ENCODE measurements around the gene UCN. TPM values are rescaled to one million over a fixed set of nuclear protein-coding genes. Genes with fewer than 3 reads are reported as not detected.

The UCN gene
- total and polyA plus RNA-seq, 4 donors = 0.25 to 0.83 (median 0.42) TPM; not detected in 1

GRCh38 chr2:27307287-27307544 is 1.0 kb downstream of the UCN start:
- 16% methylated on average over 14 of the region's 14 CpGs for WGBS
- Histone ChIP-seq H3K4me1 (ENCODE audit: control insufficient read depth in 4 of 4, insufficient read depth in 4 of 4, low read length in 3 of 4) (peaks cover 3 to 30% (median 11%) of the 10 kb centered on the region in 4 donors), H3K9me3 (ENCODE audit: control insufficient read depth in 4 of 4, low read length in 3 of 4) (no peaks in the 10 kb centered on the region), H3K27me3 (ENCODE audit: control insufficient read depth in 4 of 4, insufficient read depth in 4 of 4, low read length in 3 of 4) (peaks cover 0 to 5% (median 1%) of the 10 kb centered on the region in 4 donors), H3K9ac (ENCODE audit: low read depth in 1 of 2, low read length in 2 of 2) (no peak overlapping the region), H3K4me3 (ENCODE audit: low read depth in 1 of 3, low read length in 3 of 3) (no peak overlapping the region), H3K27ac (ENCODE audit: low read depth in 1 of 2, low read length in 2 of 2) (no peak overlapping the region), H3K36me3 (ENCODE audit: control insufficient read depth in 4 of 4, insufficient read depth in 3 of 4, low read depth in 1 of 4, low read length in 3 of 4) (peaks cover 0 to 12% (median under 1%) of the 10 kb centered on the region in 4 donors)
- TF ChIP-seq MAX (IDR thresholded peaks at IDR 0.05) = no peak
- TF ChIP-seq TAF1 (conservative IDR thresholded peaks at IDR 0.05) = no peak
- TF ChIP-seq ATF3 (IDR thresholded peaks at IDR 0.05) = no peak
- no peak for TF ChIP-seq RXRA (IDR thresholded peaks at IDR 0.05)
- DNase-seq (ENCODE audit: low spot score) = no peak

GRCh38 chr2:27306573-27307286 is 1.5 kb downstream of the UCN start:
- Histone ChIP-seq H3K9ac (ENCODE audit: low read depth in 1 of 2, low read length in 2 of 2) (no peak overlapping the region), H3K4me3 (ENCODE audit: low read depth in 1 of 3, low read length in 3 of 3) (no peak overlapping the region), H3K9me3 (ENCODE audit: control insufficient read depth in 4 of 4, low read length in 3 of 4) (no peaks in the 10 kb centered on the region), H3K36me3 (ENCODE audit: control insufficient read depth in 4 of 4, insufficient read depth in 3 of 4, low read depth in 1 of 4, low read length in 3 of 4) (peaks cover 0 to 11% (median under 1%) of the 10 kb centered on the region in 4 donors), H3K27ac (ENCODE audit: low read depth in 1 of 2, low read length in 2 of 2) (no peak overlapping the region), H3K4me1 (ENCODE audit: control insufficient read depth in 4 of 4, insufficient read depth in 4 of 4, low read length in 3 of 4) (peaks cover 3 to 30% (median 11%) of the 10 kb centered on the region in 4 donors), H3K27me3 (ENCODE audit: control insufficient read depth in 4 of 4, insufficient read depth in 4 of 4, low read length in 3 of 4) (peaks cover 0 to 5% (median 1%) of the 10 kb centered on the region in 4 donors)
- no peak for DNase-seq (ENCODE audit: low spot score)
- TF ChIP-seq HNF4A (conservative IDR thresholded peaks at IDR 0.05) (no peak), RAD21 (IDR thresholded peaks at IDR 0.05) (no peak), RXRA (IDR thresholded peaks at IDR 0.05) (no peak), TAF1 (conservative IDR thresholded peaks at IDR 0.05) (no peak)
- WGBS = 12% methylated on average over 51 of the region's 51 CpGs

GRCh38 chr2:27306136-27306535 is 2.1 kb downstream of the UCN start:
- H3K27me3 ChIP-seq (ENCODE audit: control insufficient read depth in 4 of 4, insufficient read depth in 4 of 4, low read length in 3 of 4) = peaks cover 0 to 5% (median 1%) of the 10 kb centered on the region in 4 donors
- H3K4me1 ChIP-seq (ENCODE audit: control insufficient read depth in 4 of 4, insufficient read depth in 4 of 4, low read length in 3 of 4) = peaks cover 3 to 30% (median 11%) of the 10 kb centered on the region in 4 donors
- TF ChIP-seq FOXA2 (IDR thresholded peaks at IDR 0.05) (no peak), ATF3 (IDR thresholded peaks at IDR 0.05) (no peak), REST (IDR thresholded peaks at IDR 0.05) (no peak), EGR1 (IDR thresholded peaks at IDR 0.05; ENCODE audit: low read depth in 2 of 2) (no peak), HNF4G (IDR thresholded peaks at IDR 0.05) (no peak), JUND (IDR thresholded peaks at IDR 0.05) (no peak), ZBTB33 (IDR thresholded peaks at IDR 0.05) (no peak), GABPA (IDR thresholded peaks at IDR 0.05 in 1 of 2, conservative IDR thresholded peaks at IDR 0.05 in 1 of 2) (no peak), TAF1 (conservative IDR thresholded peaks at IDR 0.05) (no peak), SP1 (IDR thresholded peaks at IDR 0.05) (no peak), YY1 (IDR thresholded peaks at IDR 0.05) (no peak)
- DNase-seq (ENCODE audit: low spot score) = no peak
- peaks cover 0 to 5% (median 0%) of the 10 kb centered on the region in 4 donors for H3K36me3 ChIP-seq (ENCODE audit: control insufficient read depth in 4 of 4, insufficient read depth in 3 of 4, low read depth in 1 of 4, low read length in 3 of 4)
- H3K9me3 ChIP-seq (ENCODE audit: control insufficient read depth in 4 of 4, low read length in 3 of 4) = no peaks in the 10 kb centered on the region
- H3K27ac ChIP-seq (ENCODE audit: low read depth in 1 of 2, low read length in 2 of 2) = no peak overlapping the region
- H3K9ac ChIP-seq (ENCODE audit: low read depth in 1 of 2, low read length in 2 of 2) = no peak overlapping the region
- no peak overlapping the region for H3K4me3 ChIP-seq (ENCODE audit: low read depth in 1 of 3, low read length in 3 of 3)
- 34% methylated on average over 26 of the region's 26 CpGs for WGBS

Data from liver (tissue), 9 donors.